Smooth muscle cell of trachea (primary cell): ENCODE results near the gene FAM120AOS. TPM values are rescaled to one million over a fixed set of nuclear protein-coding genes. Genes with fewer than 3 reads are reported as not detected.

Experiments used
- total RNA-seq: library from RNA; depleted of rRNA; stranded (reverse); fragments of >200 nt; gene quantifications from 2 replicates; pipeline ENCODE4 v1.2.1, GENCODE V29; 2014

Gene FAM120AOS
- total RNA-seq = 37.4 and 43.5 TPM in 2 replicates

DNA sequence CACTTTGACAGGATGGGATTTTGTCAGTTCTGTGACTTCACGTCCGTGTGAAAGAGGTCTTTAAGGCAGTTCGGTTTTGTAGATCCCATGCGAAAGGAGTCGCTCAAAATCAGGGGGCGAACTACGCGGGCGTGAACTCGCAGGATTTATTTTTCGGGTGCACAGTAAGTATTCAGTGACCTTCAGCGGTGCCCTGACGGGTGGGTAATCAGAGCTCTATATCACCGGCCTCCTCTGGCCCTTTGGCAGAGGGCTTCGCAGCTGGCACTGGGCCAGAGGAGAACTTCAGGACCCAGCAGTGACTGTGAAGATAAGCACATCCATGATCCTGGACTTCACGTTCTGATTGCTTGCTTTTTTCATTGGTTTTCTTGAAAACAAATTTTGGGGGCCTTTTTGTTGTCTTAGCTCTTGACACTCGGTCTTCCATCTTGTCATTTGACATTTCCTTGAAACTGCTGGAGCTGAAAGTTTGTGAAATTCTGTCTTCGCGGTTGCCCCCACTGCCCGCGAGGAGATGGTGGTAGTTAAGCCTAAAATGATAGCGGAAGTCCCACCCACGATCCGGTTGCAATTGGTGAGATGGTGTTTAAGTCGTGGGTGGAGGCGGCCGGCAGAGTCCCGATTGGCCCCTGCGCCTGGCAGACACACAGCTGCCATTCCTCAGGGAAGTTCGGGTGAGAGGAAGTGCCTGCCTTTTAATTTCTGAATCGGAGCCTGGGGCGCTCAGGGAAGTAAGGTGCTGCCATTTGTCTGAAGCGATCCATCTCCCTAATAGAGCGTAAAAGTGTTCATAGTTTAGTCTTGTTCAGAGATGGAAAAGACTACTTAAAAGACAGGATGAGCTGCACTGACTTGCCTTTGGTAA is at the start of gene FAM120AOS:
Gene FAM120AOS (minus strand): TSS at position 535 of the 868 bp plus-strand sequence. CDS start 872 bp downstream, outside the sequence.

DNA sequence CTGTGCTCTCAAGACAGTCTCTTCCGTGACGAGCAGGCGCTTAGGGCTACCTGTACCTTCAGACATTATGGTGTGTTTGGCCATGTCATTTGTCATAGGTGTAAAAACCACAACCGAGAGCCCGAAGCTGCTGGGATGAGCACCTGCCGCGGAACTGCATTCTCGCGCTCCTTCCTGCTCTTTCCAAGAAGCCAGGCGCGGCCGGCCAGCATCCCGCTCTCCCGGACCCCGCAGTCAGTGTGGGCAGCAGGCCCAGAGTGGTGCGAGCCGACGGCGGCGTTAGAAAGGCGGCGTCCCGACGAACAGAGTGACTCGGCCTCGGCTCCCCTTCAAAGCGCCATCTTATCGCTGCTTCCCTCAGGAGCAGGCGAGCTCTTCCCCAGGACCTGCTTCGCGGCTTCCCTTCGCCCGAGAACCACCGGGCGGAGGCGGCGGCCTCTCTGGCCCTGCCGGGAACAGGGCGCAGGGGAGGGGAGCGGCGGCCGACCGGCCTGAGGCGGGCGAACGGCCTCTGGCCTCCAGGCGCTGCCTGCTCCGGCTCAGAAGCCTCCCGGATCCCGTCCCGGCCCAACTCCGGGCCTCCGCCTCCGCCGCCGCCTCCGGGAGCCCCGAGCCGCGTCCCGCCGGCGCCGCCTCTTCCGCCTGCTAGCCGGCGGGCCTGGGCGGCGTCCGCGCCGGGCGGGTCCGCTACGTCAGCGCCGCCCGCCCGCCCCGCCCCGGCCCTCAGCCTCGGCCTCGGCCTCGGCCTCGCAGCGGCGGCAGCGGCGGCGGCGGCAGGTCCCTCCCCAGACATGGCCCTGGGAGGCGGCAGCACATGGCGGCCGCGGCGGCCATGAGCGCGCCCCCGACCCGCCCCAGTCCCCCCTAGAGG is 2.2 kb downstream of the FAM120AOS start, which contains the start of gene FAM120A:
Gene FAM120A (plus strand): TSS at position 741 of the 871 bp plus-strand sequence. CDS start 231 bp downstream, outside the sequence.

Other genes with a start within 250 kb of the FAM120AOS start
- 115 and 153 TPM in 2 replicates for gene FAM120A, start 1.9 kb downstream of the FAM120AOS start, total RNA-seq
- gene PHF2, start 123.0 kb upstream of the FAM120AOS start, total RNA-seq = 11.6 and 17.0 TPM in 2 replicates